GM12878 (cell line): ENCODE measurements around the gene GATA3. TPM values are rescaled to one million over a fixed set of nuclear protein-coding genes. Genes with fewer than 3 reads are reported as not detected.

Experiments used
- CBX5 ChIP-seq: sonication (generic); IDR thresholded peaks from 2 replicates; pipeline ENCODE4 v1.6.1; 2016; ENCODE audit warnings: low read depth, moderate library complexity, mild to moderate bottlenecking, inconsistent platforms
- E2F8 ChIP-seq: fragments of 450-650 bp; IDR thresholded peaks from 2 replicates; pipeline ENCODE4 v1.6.1; 2018; ENCODE audit warnings: mild to moderate bottlenecking, low read depth, moderate library complexity; ENCODE audit not compliant: partially characterized antibody
- NFXL1 ChIP-seq: fragments of 450-650 bp; IDR thresholded peaks from 2 replicates; pipeline ENCODE4 v1.6.1; 2017; ENCODE audit warnings: antibody characterized with exemption, mild to moderate bottlenecking, borderline replicate concordance
- PKNOX1 ChIP-seq: fragments of 450-650 bp; IDR thresholded peaks from 2 replicates; pipeline ENCODE4 v1.6.1; 2016; ENCODE audit warnings: mild to moderate bottlenecking
- POLR2A ChIP-seq: IDR thresholded peaks from 2 replicates; pipeline ENCODE4 v1.6.1; 2011; ENCODE audit warnings: low read depth, mild to moderate bottlenecking, low read length
- RBBP5 ChIP-seq: fragments of 200-600 bp; sonication (generic); conservative IDR thresholded peaks from 2 replicates; pipeline ENCODE4 v1.6.1; 2016
- RELB ChIP-seq: fragments of 450-650 bp; IDR thresholded peaks from 2 replicates; pipeline ENCODE4 v1.6.1; 2017; ENCODE audit warnings: low read depth, mild to moderate bottlenecking, moderate library complexity
- RUNX3 ChIP-seq: IDR thresholded peaks from 2 replicates; pipeline ENCODE4 v1.6.1; 2012; ENCODE audit warnings: low read length, inconsistent platforms
- STAT3 ChIP-seq: IDR thresholded peaks from 2 replicates; pipeline ENCODE4 v1.6.1; 2011; ENCODE audit warnings: low read depth, low read length, improper control_type of control experiment
- TBL1XR1 ChIP-seq: IDR thresholded peaks from 2 replicates; pipeline ENCODE4 v1.6.1; 2012; ENCODE audit warnings: low read depth, low read length, improper control_type of control experiment
- ZNF207 ChIP-seq: fragments of 450-650 bp; IDR thresholded peaks from 2 replicates; pipeline ENCODE4 v1.6.1; 2014; ENCODE audit warnings: antibody characterized with exemption, mild to moderate bottlenecking, borderline replicate concordance
- ZNF274 ChIP-seq: IDR thresholded peaks from one replicate; pipeline ENCODE4 v1.8.0; 2011; ENCODE audit not compliant: insufficient read length, insufficient read depth
- ZNF592 ChIP-seq: fragments of 450-650 bp; IDR thresholded peaks from 2 replicates; pipeline ENCODE4 v1.6.1; 2017; ENCODE audit warnings: mild to moderate bottlenecking, moderate library complexity
- polyA plus RNA-seq, 11 experiments: library from polyadenylated mRNA; depleted of rRNA in 4 of 11; unstranded in 6 of 11; stranded (reverse) in 5 of 11; fragments of >200 nt; fragmentation: Nextera tagmentation in 4 of 11; fragmentation: Illumina TruSeq in 1 of 11; extraction: Ambion mirVana in 4 of 11; extraction: Trizol in 1 of 11; gene quantifications; 1 replicate in 1 of 11; 2 replicates in 10 of 11; pipeline versions ENCODE4 v1.2.1 to v1.2.3, GENCODE V29; 2011 to 2016; ENCODE audit warnings: inconsistent platforms in 2 of 11, missing spikeins in 2 of 11, low read depth in 1 of 11
- total RNA-seq, 4 experiments: library from RNA; depleted of rRNA in 3 of 4; stranded (reverse); fragments of >200 nt in 3 of 4; fragmentation: Illumina TruSeq in 1 of 4; extraction: Trizol in 1 of 4; gene quantifications; 2 replicates each; pipeline versions ENCODE4 v1.2.1 to v1.2.3, GENCODE V29; 2013 to 2021

GATA3 gene
- total and polyA plus RNA-seq, 10 of the 15 experiments (the other 5 are each of a cell fraction or from before 2014, with no cell fraction given): 0.08 to 0.80 (median 0.29) TPM

- TF ChIP-seq E2F8 (no peak), RUNX3 (no peak), ZNF207 (no peak), ZNF274 (no peak), PKNOX1 (no peak), STAT3 (no peak), TBL1XR1 (no peak), RBBP5 (no peak), CBX5 (no peak), RELB (no peak), NFXL1 (no peak), ZNF592 (no peak), POLR2A (no peak)
- TF ChIP-seq, all 136 proteins: peak for 0
Observed at GRCh38 chr10:8121201-8121890, 66.9 kb downstream of the GATA3 start (continued).
